ENCODE results near the gene NRXN3.

The NRXN3 gene

GRCh38 chr14:79822034-79822433 is 1651.9 kb downstream of the NRXN3 start:
- no peak for DNase-seq

- DNase-seq: no peak
Observed at GRCh38 chr14:79825046-79825521, 1654.9 kb downstream of the NRXN3 start.

GRCh38 chr14:79826362-79826761 is 1656.2 kb downstream of the NRXN3 start:
- no peak for DNase-seq

- no peak for DNase-seq
Observed at GRCh38 chr14:79829405-79830166, 1659.4 kb downstream of the NRXN3 start.

- DNase-seq: no peak
Observed at GRCh38 chr14:79831195-79831892, 1661.2 kb downstream of the NRXN3 start.

GRCh38 chr14:79833781-79834180 is 1663.6 kb downstream of the NRXN3 start:
- DNase-seq: no peak

GRCh38 chr14:79834868-79835267 is 1664.7 kb downstream of the NRXN3 start:
- DNase-seq: no peak

GRCh38 chr14:79836577-79836976 is 1666.4 kb downstream of the NRXN3 start:
- no peak for DNase-seq

- no peak for DNase-seq
Observed at GRCh38 chr14:79837699-79838098, 1667.5 kb downstream of the NRXN3 start.

GRCh38 chr14:79840103-79840502 is 1669.9 kb downstream of the NRXN3 start:
- no peak for DNase-seq

- no peak for DNase-seq
Observed at GRCh38 chr14:79840831-79841230, 1670.7 kb downstream of the NRXN3 start.

GRCh38 chr14:79841433-79841832 is 1671.3 kb downstream of the NRXN3 start:
- no peak for DNase-seq

- no peak for DNase-seq
Observed at GRCh38 chr14:79842270-79842669, 1672.1 kb downstream of the NRXN3 start.

GRCh38 chr14:79852950-79853744 is 1683.0 kb downstream of the NRXN3 start:
- DNase-seq: no peak

- no peak for DNase-seq
Observed at GRCh38 chr14:79855789-79856188, 1685.6 kb downstream of the NRXN3 start.

- DNase-seq: no peak
Observed at GRCh38 chr14:79856381-79856780, 1686.2 kb downstream of the NRXN3 start.

GRCh38 chr14:79861111-79861510 is 1690.9 kb downstream of the NRXN3 start:
- no peak for DNase-seq

GRCh38 chr14:79862045-79862444 is 1691.9 kb downstream of the NRXN3 start:
- DNase-seq: no peak

- DNase-seq: no peak
Observed at GRCh38 chr14:79871136-79871535, 1701.0 kb downstream of the NRXN3 start.

- DNase-seq: no peak
Observed at GRCh38 chr14:79878229-79878628, 1708.1 kb downstream of the NRXN3 start.

- no peak for DNase-seq
Observed at GRCh38 chr14:79878785-79879184, 1708.6 kb downstream of the NRXN3 start.

GRCh38 chr14:79881299-79881698 is 1711.1 kb downstream of the NRXN3 start:
- no peak for DNase-seq

GRCh38 chr14:79890527-79890926 is 1720.4 kb downstream of the NRXN3 start:
- no peak for DNase-seq

GRCh38 chr14:79896009-79896408 is 1725.8 kb downstream of the NRXN3 start:
- DNase-seq: no peak
